ENCODE results near the gene LAMP5. TPM values are rescaled to one million over a fixed set of nuclear protein-coding genes. Genes with fewer than 3 reads are reported as not detected.

Gene LAMP5
- polyA plus RNA-seq, 1 donor from 2014 or later, result 0.43 TPM

- H3K9me3 ChIP-seq (ENCODE audit: low read length), result no peaks in the 10 kb centered on the region
- H4K20me1 ChIP-seq (ENCODE audit: insufficient read depth), result no peaks in the 10 kb centered on the region
- H3K4me2 ChIP-seq (ENCODE audit: low read length), result no peak overlapping the region
- H3K9ac ChIP-seq (ENCODE audit: low read length), result peak overlapping the region; percentile 30
- no peaks in the 10 kb centered on the region for H3K36me3 ChIP-seq (ENCODE audit: insufficient read depth, low read length)
- no peak for TF ChIP-seq SMC3 (conservative IDR thresholded peaks at IDR 0.05; ENCODE audit: poor library complexity)
- no peak for TF ChIP-seq EP300 (conservative IDR thresholded peaks at IDR 0.05; ENCODE audit: poor library complexity, severe bottlenecking)
- no peak for TF ChIP-seq MXI1 (conservative IDR thresholded peaks at IDR 0.05; ENCODE audit: poor library complexity, severe bottlenecking)
- TF ChIP-seq EZH2 (IDR thresholded peaks at IDR 0.05; ENCODE audit: borderline replicate concordance, insufficient read depth, low read length, poor library complexity, severe bottlenecking), result no peak
- TF ChIP-seq TAF1 (IDR thresholded peaks at IDR 0.05; ENCODE audit: low read depth), result no peak
- TF ChIP-seq, protein P1, sequence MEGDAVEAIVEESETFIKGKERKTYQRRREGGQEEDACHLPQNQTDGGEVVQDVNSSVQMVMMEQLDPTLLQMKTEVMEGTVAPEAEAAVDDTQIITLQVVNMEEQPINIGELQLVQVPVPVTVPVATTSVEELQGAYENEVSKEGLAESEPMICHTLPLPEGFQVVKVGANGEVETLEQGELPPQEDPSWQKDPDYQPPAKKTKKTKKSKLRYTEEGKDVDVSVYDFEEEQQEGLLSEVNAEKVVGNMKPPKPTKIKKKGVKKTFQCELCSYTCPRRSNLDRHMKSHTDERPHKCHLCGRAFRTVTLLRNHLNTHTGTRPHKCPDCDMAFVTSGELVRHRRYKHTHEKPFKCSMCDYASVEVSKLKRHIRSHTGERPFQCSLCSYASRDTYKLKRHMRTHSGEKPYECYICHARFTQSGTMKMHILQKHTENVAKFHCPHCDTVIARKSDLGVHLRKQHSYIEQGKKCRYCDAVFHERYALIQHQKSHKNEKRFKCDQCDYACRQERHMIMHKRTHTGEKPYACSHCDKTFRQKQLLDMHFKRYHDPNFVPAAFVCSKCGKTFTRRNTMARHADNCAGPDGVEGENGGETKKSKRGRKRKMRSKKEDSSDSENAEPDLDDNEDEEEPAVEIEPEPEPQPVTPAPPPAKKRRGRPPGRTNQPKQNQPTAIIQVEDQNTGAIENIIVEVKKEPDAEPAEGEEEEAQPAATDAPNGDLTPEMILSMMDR (IDR thresholded peaks at IDR 0.05; ENCODE audit: poor library complexity, severe bottlenecking), result no peak
- TF ChIP-seq POLR2AphosphoS5 (IDR thresholded peaks at IDR 0.05), result no peak
- TF ChIP-seq RAD21 (conservative IDR thresholded peaks at IDR 0.05), result no peak
- TF ChIP-seq REST (IDR thresholded peaks at IDR 0.05; ENCODE audit: borderline replicate concordance), result no peak
- no peaks in the 10 kb centered on the region for H3K27me3 ChIP-seq (ENCODE audit: insufficient read depth, low read depth, low read length)
- no peaks in the 10 kb centered on the region for H3K79me2 ChIP-seq (replicated peaks; ENCODE audit: insufficient read depth, low read length)
- no peak overlapping the region for H2AFZ ChIP-seq (ENCODE audit: low read depth, low read length)
- no peaks in the 10 kb centered on the region for H3F3A ChIP-seq (ENCODE audit: insufficient read depth, low read length, poor library complexity, severe bottlenecking)
- peak overlapping the region; percentile 88 for H3K27ac ChIP-seq (ENCODE audit: low read length)
- H3K9me2 ChIP-seq (ENCODE audit: insufficient read depth, low read length), result no peaks in the 10 kb centered on the region
- H3K4me3 ChIP-seq (ENCODE audit: low read length), result no peak overlapping the region
Measured at GRCh38 chr20:9492067-9492466, 22.3 kb upstream of the LAMP5 start.

- Histone ChIP-seq H4K20me1 (ENCODE audit: insufficient read depth) (no peaks in the 10 kb centered on the region), H3K9me2 (ENCODE audit: insufficient read depth, low read length) (no peaks in the 10 kb centered on the region), H3K9ac (ENCODE audit: low read length) (no peak overlapping the region), H3K4me2 (ENCODE audit: low read length) (no peak overlapping the region), H3F3A (ENCODE audit: insufficient read depth, low read length, poor library complexity, severe bottlenecking) (no peaks in the 10 kb centered on the region), H3K27ac (ENCODE audit: low read length) (no peak overlapping the region), H3K27me3 (ENCODE audit: insufficient read depth, low read depth, low read length) (no peaks in the 10 kb centered on the region), H3K36me3 (ENCODE audit: insufficient read depth, low read length) (no peaks in the 10 kb centered on the region), H2AFZ (ENCODE audit: low read depth, low read length) (no peak overlapping the region), H3K9me3 (ENCODE audit: low read length) (no peaks in the 10 kb centered on the region), H3K4me3 (ENCODE audit: low read length) (no peak overlapping the region), H3K79me2 (replicated peaks; ENCODE audit: insufficient read depth, low read length) (no peaks in the 10 kb centered on the region)
- no peak for TF ChIP-seq POLR2AphosphoS5 (IDR thresholded peaks at IDR 0.05)
- TF ChIP-seq TAF1 (IDR thresholded peaks at IDR 0.05; ENCODE audit: low read depth), result no peak
- TF ChIP-seq, protein P1 (IDR thresholded peaks at IDR 0.05; ENCODE audit: poor library complexity, severe bottlenecking), result no peak
- no peak for TF ChIP-seq REST (IDR thresholded peaks at IDR 0.05; ENCODE audit: borderline replicate concordance)
- TF ChIP-seq MXI1 (conservative IDR thresholded peaks at IDR 0.05; ENCODE audit: poor library complexity, severe bottlenecking), result no peak
- TF ChIP-seq EP300 (conservative IDR thresholded peaks at IDR 0.05; ENCODE audit: poor library complexity, severe bottlenecking), result no peak
- no peak for TF ChIP-seq RAD21 (conservative IDR thresholded peaks at IDR 0.05)
- no peak for TF ChIP-seq EZH2 (IDR thresholded peaks at IDR 0.05; ENCODE audit: borderline replicate concordance, insufficient read depth, low read length, poor library complexity, severe bottlenecking)
- no peak for TF ChIP-seq SMC3 (conservative IDR thresholded peaks at IDR 0.05; ENCODE audit: poor library complexity)
Measured at GRCh38 chr20:9493803-9494202, 20.6 kb upstream of the LAMP5 start.
